Endothelial cell (in vitro differentiated cells): ENCODE results near the gene HOXA7. TPM values are rescaled to one million over a fixed set of nuclear protein-coding genes. Genes with fewer than 3 reads are reported as not detected.

ENCODE experiments used
- DNase-seq: peaks from one replicate; pipeline ENCODE4 v3.0.0; 2021; ENCODE audit warnings: low spot score
- H3K27ac Mint-ChIP-seq: one replicate; pipeline ENCODE4 v1.8.0; 2021; ENCODE audit warnings: mixed read lengths, inconsistent platforms; ENCODE audit not compliant: unreplicated experiment
- H3K27me3 Mint-ChIP-seq: one replicate; pipeline ENCODE4 v1.8.0; 2021; ENCODE audit warnings: mild to moderate bottlenecking, moderate library complexity, mixed read lengths, inconsistent platforms; ENCODE audit not compliant: unreplicated experiment
- H3K36me3 Mint-ChIP-seq: one replicate; pipeline ENCODE4 v1.8.0; 2021; ENCODE audit warnings: mild to moderate bottlenecking, low read depth, mixed read lengths, inconsistent platforms; ENCODE audit not compliant: unreplicated experiment
- H3K4me1 Mint-ChIP-seq: one replicate; pipeline ENCODE4 v1.8.0; 2021; ENCODE audit warnings: mild to moderate bottlenecking, mixed read lengths, inconsistent platforms; ENCODE audit not compliant: unreplicated experiment
- H3K4me3 Mint-ChIP-seq: one replicate; pipeline ENCODE4 v1.8.0; 2021; ENCODE audit warnings: mild to moderate bottlenecking, mixed read lengths, inconsistent platforms; ENCODE audit not compliant: unreplicated experiment
- H3K9me3 Mint-ChIP-seq: one replicate; pipeline ENCODE4 v1.8.0; 2021; ENCODE audit warnings: mixed read lengths, inconsistent platforms; ENCODE audit not compliant: unreplicated experiment
- total RNA-seq: library from RNA; stranded (reverse); fragmentation: NEBNext Ultra II Directional; extraction: Animal tissue kit (Norgen Biotek cat#: 25700); gene quantifications from one replicate; pipeline ENCODE4 v1.2.1, GENCODE V29; 2021; ENCODE audit not compliant: unreplicated experiment
- TF ChIP-seq, protein P1 (sequence below): fragments of 200-600 bp; sonication (generic); IDR thresholded peaks from one replicate; pipeline ENCODE4 v1.5.0; 2021; ENCODE audit warnings: antibody characterized with exemption; ENCODE audit not compliant: unreplicated experiment

The HOXA7 gene
- total RNA-seq, 1 donor from 2014 or later = not detected

DNA sequence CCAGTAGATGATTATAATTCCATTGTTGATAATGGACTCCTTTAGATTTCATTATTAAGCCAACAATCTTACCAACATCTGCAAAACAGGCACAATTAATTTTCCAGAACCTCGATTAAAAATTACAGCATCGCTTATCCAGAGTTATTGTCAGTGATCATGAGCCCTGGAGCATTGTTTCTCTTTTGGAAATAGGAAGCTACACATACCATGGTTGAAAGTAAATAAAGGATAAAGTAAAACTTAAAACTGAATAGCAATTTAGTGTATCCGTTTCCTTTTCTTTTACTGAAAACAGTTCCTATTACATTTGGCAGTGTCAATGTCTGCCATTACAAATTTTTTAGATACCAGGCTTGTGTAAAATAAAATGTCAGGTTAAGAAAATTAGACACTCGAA lies 44.1 kb downstream of the HOXA7 start:
- H3K9me3 Mint-ChIP-seq = no peaks in the 10 kb centered on the region
- H3K36me3 Mint-ChIP-seq = no peaks in the 10 kb centered on the region
- H3K27ac Mint-ChIP-seq = no peak overlapping the region
- TF ChIP-seq, protein P1, sequence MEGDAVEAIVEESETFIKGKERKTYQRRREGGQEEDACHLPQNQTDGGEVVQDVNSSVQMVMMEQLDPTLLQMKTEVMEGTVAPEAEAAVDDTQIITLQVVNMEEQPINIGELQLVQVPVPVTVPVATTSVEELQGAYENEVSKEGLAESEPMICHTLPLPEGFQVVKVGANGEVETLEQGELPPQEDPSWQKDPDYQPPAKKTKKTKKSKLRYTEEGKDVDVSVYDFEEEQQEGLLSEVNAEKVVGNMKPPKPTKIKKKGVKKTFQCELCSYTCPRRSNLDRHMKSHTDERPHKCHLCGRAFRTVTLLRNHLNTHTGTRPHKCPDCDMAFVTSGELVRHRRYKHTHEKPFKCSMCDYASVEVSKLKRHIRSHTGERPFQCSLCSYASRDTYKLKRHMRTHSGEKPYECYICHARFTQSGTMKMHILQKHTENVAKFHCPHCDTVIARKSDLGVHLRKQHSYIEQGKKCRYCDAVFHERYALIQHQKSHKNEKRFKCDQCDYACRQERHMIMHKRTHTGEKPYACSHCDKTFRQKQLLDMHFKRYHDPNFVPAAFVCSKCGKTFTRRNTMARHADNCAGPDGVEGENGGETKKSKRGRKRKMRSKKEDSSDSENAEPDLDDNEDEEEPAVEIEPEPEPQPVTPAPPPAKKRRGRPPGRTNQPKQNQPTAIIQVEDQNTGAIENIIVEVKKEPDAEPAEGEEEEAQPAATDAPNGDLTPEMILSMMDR = no peak
- peaks cover 48% of the 10 kb centered on the region for H3K27me3 Mint-ChIP-seq
- DNase-seq = no peak
- H3K4me3 Mint-ChIP-seq = no peak overlapping the region
- peaks cover 32% of the 10 kb centered on the region for H3K4me1 Mint-ChIP-seq

DNA sequence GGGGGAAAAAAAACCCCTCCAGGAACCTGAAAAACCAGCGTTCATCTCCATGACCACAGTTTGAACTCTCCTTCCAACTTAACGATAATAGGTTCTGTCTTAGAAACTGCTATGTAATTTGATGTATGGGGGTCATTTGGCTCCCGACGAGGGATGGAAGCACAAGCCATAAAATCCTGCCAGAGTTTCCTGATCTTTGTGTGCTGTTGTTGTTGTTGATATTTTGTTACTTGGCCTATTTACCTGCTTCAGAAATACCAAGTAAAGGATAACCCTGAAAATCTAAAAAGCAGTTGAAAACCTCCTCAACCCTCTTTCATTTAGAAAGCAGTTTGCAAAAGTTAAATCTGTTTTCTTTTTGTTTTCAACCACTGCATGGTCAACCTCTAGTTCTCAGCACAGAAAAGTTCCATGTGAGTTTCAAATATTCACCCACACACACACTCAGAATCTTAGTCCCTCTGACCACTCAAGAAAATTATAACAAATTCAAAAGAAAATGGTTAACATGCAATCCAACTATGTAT lies 44.7 kb downstream of the HOXA7 start:
- no peak overlapping the region for H3K27ac Mint-ChIP-seq
- no peaks in the 10 kb centered on the region for H3K36me3 Mint-ChIP-seq
- TF ChIP-seq, protein P1 = no peak
- H3K9me3 Mint-ChIP-seq = no peaks in the 10 kb centered on the region
- H3K4me3 Mint-ChIP-seq = no peak overlapping the region
- peaks cover 44% of the 10 kb centered on the region for H3K27me3 Mint-ChIP-seq
- H3K4me1 Mint-ChIP-seq = peaks cover 35% of the 10 kb centered on the region
- DNase-seq = no peak

DNA sequence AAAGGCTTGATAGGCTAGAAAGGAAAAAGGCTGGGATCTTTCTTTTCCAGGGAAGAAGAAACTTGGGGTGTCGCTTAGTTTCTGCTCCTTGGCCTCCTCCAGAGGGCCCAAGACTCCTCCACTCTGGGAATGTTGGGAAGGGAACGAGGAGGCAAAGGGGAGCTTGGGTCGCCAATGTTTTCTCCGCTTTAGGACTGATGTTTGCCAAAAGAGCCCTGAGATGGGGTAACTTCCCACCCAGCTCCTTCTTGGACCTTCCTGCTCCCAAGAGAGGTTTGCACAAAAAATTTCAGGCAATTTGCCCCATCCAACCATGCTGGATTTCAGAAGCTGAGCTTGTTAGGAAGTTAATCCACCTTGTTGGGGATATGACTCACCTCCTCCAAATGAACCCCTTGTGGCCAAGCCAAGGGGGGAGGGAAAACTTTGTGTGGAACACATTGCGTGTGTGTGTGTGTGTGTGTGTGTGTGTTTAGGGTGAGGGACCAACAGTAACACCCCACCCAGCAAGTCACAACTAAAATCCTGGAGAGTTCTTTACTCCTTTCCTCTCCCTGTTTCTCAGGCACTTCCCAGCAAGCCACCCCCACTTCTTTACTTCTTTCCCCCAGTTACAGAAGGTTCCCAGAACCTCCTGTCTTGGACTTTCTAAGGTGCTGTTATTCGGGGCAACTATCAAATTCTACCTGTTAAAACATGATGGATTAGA lies 45.3 kb downstream of the HOXA7 start:
- H3K27me3 Mint-ChIP-seq = peaks cover 43% of the 10 kb centered on the region
- no peak for DNase-seq
- H3K4me1 Mint-ChIP-seq = peaks cover 36% of the 10 kb centered on the region
- H3K36me3 Mint-ChIP-seq = no peaks in the 10 kb centered on the region
- H3K27ac Mint-ChIP-seq = no peak overlapping the region
- TF ChIP-seq, protein P1 = no peak
- H3K9me3 Mint-ChIP-seq = no peaks in the 10 kb centered on the region
- no peak overlapping the region for H3K4me3 Mint-ChIP-seq

DNA sequence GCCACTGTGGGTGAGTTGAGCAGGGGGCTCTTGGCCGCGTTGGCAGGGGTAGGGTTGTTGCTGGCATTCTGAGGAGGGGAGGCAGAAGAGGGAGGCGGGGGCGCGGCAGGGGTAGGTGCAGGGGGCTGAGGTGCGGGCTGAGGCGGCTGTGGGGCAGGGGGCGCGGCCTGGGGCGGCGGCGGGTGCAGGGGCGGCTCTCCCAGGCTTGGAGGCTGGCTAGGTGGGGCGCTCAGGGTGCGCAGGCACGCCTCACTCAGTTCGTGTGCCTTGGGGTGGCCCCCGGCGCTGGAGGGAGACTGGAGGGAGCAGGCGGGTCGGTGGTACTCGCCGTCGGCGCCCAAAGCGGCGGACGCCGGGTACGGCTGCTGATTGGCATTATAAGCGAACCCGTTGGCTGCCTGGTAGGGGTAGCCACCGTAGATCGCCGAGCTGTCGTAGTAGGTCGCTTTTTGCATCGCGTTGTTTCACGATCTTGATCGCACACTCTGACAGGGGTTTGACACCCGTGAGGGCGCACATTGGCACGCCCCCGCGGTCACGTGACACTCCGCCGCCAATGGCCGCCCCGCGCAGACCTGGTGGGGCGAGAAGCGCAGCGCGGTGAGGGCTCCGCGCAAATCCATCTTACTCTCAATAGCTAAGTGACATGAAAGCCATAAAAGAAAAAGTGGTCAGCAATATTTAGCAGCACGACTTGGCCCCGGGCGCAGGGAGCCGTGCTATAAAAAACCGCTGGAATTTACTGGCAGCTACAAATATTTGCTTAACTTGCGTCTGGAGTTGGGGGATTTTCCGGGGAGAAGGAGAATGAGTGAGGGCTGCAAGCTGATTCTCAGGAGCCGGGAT lies 46.1 kb downstream of the HOXA7 start:
- Mint-ChIP-seq H3K4me3 (peak overlapping the region; percentile 65), H3K27me3 (peaks cover 42% of the 10 kb centered on the region), H3K4me1 (peaks cover 40% of the 10 kb centered on the region), H3K36me3 (no peaks in the 10 kb centered on the region), H3K27ac (no peak overlapping the region), H3K9me3 (no peaks in the 10 kb centered on the region)
- no peak for DNase-seq
- TF ChIP-seq, protein P1 = no peak
